Fibroblast of lung (primary cell): Measurements from ENCODE around the gene SLC5A6. TPM values are rescaled to one million over a fixed set of nuclear protein-coding genes. Genes with fewer than 3 reads are reported as not detected.
A peak's percentile ranks its signal among the peaks of the same experiment; 100 is the strongest.

Experiments used
- DNase-seq, 2 donors: peaks; one replicate each; pipeline versions ENCODE4 v3.0.0 to v3.0.0-alpha.2; 2010; ENCODE audit warnings: low read depth in 2 of 2
- H2AFZ ChIP-seq: 2 replicates; pipeline ENCODE4 v1.5.1; 2012; ENCODE audit warnings: low read length, control low read depth, inconsistent platforms
- H3K27ac ChIP-seq: 2 replicates; pipeline ENCODE4 v1.5.1; 2011; ENCODE audit warnings: low read length, control low read depth; ENCODE audit not compliant: insufficient read depth
- H3K27me3 ChIP-seq: 2 replicates; pipeline ENCODE4 v1.5.1; 2011; ENCODE audit warnings: mild to moderate bottlenecking, low read length; ENCODE audit not compliant: control insufficient read depth, insufficient read depth
- H3K36me3 ChIP-seq: 2 replicates; pipeline ENCODE4 v1.5.1; 2011; ENCODE audit warnings: low read length; ENCODE audit not compliant: control insufficient read depth, insufficient read depth
- H3K4me1 ChIP-seq: 2 replicates; pipeline ENCODE4 v1.5.1; 2011; ENCODE audit warnings: low read length; ENCODE audit not compliant: control insufficient read depth, insufficient read depth; ENCODE audit errors: extremely low read depth
- H3K4me2 ChIP-seq: 2 replicates; pipeline ENCODE4 v1.5.1; 2011; ENCODE audit warnings: low read length, control low read depth; ENCODE audit not compliant: insufficient read depth; ENCODE audit errors: extremely low read depth
- H3K4me3 ChIP-seq, 4 experiments: fragments of 200-600 bp in 1 of 4; sonication (generic) in 1 of 4; replicated peaks in 1 of 4; 2 replicates each; pipeline ENCODE4 v1.5.1; 2011 to 2016; ENCODE audit warnings: low read length in 4 of 4, low read depth in 3 of 4, mild to moderate bottlenecking in 3 of 4, control low read depth in 2 of 4, inconsistent platforms in 1 of 4, mixed read lengths in 1 of 4; ENCODE audit not compliant: insufficient read depth in 1 of 4; ENCODE audit errors: control extremely low read depth in 1 of 4
- H3K79me2 ChIP-seq: 2 replicates; pipeline ENCODE4 v1.5.1; 2012; ENCODE audit warnings: mild to moderate bottlenecking, low read length, inconsistent platforms; ENCODE audit not compliant: control insufficient read depth, insufficient read depth
- H3K9ac ChIP-seq: 2 replicates; pipeline ENCODE4 v1.5.1; 2011; ENCODE audit warnings: mild to moderate bottlenecking, low read length, control low read depth; ENCODE audit not compliant: insufficient read depth
- H3K9me3 ChIP-seq: 2 replicates; pipeline ENCODE4 v1.5.1; 2012; ENCODE audit warnings: low read depth, low read length; ENCODE audit not compliant: control insufficient read depth, insufficient read depth
- H4K20me1 ChIP-seq: 2 replicates; pipeline ENCODE4 v1.5.1; 2011; ENCODE audit warnings: low read length; ENCODE audit not compliant: control insufficient read depth, insufficient read depth; ENCODE audit errors: extremely low read depth
- CTCF ChIP-seq, 2 donors: IDR thresholded peaks in 1 of 2; conservative IDR thresholded peaks in 1 of 2; 1 replicate in 1 of 2; 2 replicates in 1 of 2; pipeline ENCODE4 v1.5.1; 2011 to 2012; ENCODE audit warnings: low read length in 2 of 2, control low read depth in 1 of 2, inconsistent platforms in 1 of 2, low read depth in 1 of 2, mild to moderate bottlenecking in 1 of 2
- EZH2 ChIP-seq: IDR thresholded peaks from 2 replicates; pipeline ENCODE4 v1.5.1; 2012; ENCODE audit warnings: low read length, control low read depth, mild to moderate bottlenecking; ENCODE audit errors: missing control alignments
- polyA plus RNA-seq, 2 donors: library from polyadenylated mRNA; depleted of rRNA in 1 of 2; stranded (reverse) in 1 of 2; unstranded in 1 of 2; fragments of >200 nt; gene quantifications; 2 replicates each; pipeline ENCODE4 v1.2.1, GENCODE V29; 2011 to 2012; ENCODE audit warnings: missing spikeins in 1 of 2
- total RNA-seq: library from RNA; depleted of rRNA; stranded (reverse); fragments of >200 nt; gene quantifications from 2 replicates; pipeline ENCODE4 v1.2.1, GENCODE V29; 2014

The SLC5A6 gene
- total and polyA plus RNA-seq, 2 donors (not counting 1 experiment from before 2014, with no cell fraction given): 11.5 to 13.9 TPM

GRCh38 chr2:27256855-27257454, 44.9 kb upstream of the SLC5A6 start:
- DNase-seq: no peak
- Histone ChIP-seq H4K20me1 (no peaks in the 10 kb centered on the region), H2AFZ (no peak overlapping the region), H3K79me2 (no peaks in the 10 kb centered on the region), H3K4me2 (no peak overlapping the region), H3K4me1 (peaks cover 14% of the 10 kb centered on the region), H3K4me3 (no peak overlapping the region), H3K9ac (no peak overlapping the region), H3K9me3 (no peaks in the 10 kb centered on the region), H3K27me3 (peaks cover 26% of the 10 kb centered on the region), H3K36me3 (no peaks in the 10 kb centered on the region), H3K27ac (no peak overlapping the region)
- no peak for TF ChIP-seq CTCF (conservative IDR thresholded peaks at IDR 0.05 in 1 of 2, IDR thresholded peaks at IDR 0.05 in 1 of 2; ENCODE audit: low read depth in 1 of 2, low read length in 2 of 2)
- TF ChIP-seq EZH2: no peak

GRCh38 chr2:27255660-27256059, 43.6 kb upstream of the SLC5A6 start:
- H3K9ac ChIP-seq: no peak overlapping the region
- peak overlapping the region; percentile 65 for H3K4me2 ChIP-seq
- TF ChIP-seq CTCF (conservative IDR thresholded peaks at IDR 0.05 in 1 of 2, IDR thresholded peaks at IDR 0.05 in 1 of 2; ENCODE audit: low read depth in 1 of 2, low read length in 2 of 2): no peak
- TF ChIP-seq EZH2: no peak
- no peaks in the 10 kb centered on the region for H3K9me3 ChIP-seq
- H3K4me1 ChIP-seq: peaks cover 14% of the 10 kb centered on the region
- H4K20me1 ChIP-seq: no peaks in the 10 kb centered on the region
- no peak overlapping the region for H2AFZ ChIP-seq
- H3K27me3 ChIP-seq: peaks cover 14% of the 10 kb centered on the region
- H3K36me3 ChIP-seq: no peaks in the 10 kb centered on the region
- no peaks in the 10 kb centered on the region for H3K79me2 ChIP-seq
- H3K27ac ChIP-seq: no peak overlapping the region
- peak; percentile 35 to 74 for DNase-seq
- H3K4me3 ChIP-seq: no peak overlapping the region

- Histone ChIP-seq H3K27me3 (peaks cover 9% of the 10 kb centered on the region), H3K4me3 (no peak overlapping the region), H4K20me1 (no peaks in the 10 kb centered on the region), H3K4me1 (peaks cover 14% of the 10 kb centered on the region), H3K4me2 (peak overlapping the region; percentile 65), H3K9me3 (no peaks in the 10 kb centered on the region), H2AFZ (peak overlapping the region; percentile 26), H3K79me2 (no peaks in the 10 kb centered on the region), H3K9ac (no peak overlapping the region), H3K27ac (peak overlapping the region; percentile 19), H3K36me3 (no peaks in the 10 kb centered on the region)
- DNase-seq: no peak
- TF ChIP-seq EZH2 (no peak), CTCF (conservative IDR thresholded peaks at IDR 0.05 in 1 of 2, IDR thresholded peaks at IDR 0.05 in 1 of 2; ENCODE audit: low read depth in 1 of 2, low read length in 2 of 2) (no peak)
These were observed 43.1 kb upstream of the SLC5A6 start for GRCh38 chr2:27255187-27255586.
